HG03342 (cell line): Measurements from ENCODE around the gene MT1F.

Experiments
- ATAC-seq: cut with Tn5 transposase; IDR thresholded peaks from one replicate; pipeline ENCODE4 v1.9.1; 2021; ENCODE audit warnings: mild to moderate bottlenecking, moderate library complexity; ENCODE audit not compliant: unreplicated experiment

Gene MT1F

DNA sequence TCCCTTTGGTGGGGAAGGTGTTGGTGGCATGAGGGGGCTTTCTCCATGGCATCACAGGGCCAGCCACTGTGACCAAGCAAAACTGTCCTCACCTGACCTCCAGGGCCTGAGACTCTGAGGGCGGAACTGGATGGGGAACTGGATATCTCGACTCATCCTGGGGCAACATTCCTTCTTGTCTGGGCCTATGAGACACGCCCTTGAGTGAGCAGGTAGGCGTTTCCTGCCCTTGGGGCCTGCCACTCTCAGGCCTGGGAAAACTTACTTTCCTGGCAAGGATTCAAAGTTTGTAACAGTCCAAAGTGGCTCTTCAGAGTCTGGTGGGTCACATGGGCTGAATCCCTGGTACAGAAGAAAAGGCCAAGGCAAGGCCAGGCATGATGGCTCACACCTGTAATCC lies 34.1 kb downstream of the MT1F start:
- ATAC-seq: no peak

GRCh38 chr16:56695246-56695645 lies 37.5 kb downstream of the MT1F start:
- no peak for ATAC-seq

DNA sequence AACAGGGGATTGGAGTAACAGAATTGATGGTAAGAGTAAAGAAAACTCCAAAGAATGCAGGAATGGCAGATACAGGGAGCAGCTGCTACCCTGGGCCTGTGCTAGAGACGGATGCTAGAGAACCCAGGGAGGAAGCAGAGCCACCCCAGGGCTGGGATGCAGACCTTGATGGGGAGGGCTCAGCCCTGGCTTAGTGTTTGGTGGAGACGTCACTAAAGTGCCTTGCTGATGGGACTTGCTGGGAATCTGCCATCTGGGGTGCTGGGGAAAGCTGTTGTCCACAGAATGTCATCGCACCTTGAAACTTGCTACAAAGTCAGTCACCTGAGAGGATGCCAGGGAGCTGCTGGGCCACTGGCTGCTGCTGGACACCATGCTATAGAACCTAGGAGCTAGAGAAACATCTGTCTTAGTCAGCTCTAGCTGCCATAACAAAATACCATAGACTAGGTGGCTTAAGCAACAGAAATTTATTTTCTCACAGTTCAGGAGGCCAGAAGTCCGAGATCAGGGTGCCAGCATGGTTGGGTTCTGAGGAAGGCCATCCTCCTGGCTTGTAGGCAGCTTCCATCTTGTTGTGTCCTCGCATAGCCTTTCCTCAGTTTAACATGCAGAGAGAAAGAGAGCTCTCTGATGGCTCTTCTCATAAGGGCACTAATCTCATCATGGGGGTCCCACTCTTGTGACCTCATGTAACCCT lies 39.8 kb downstream of the MT1F start:
- no peak for ATAC-seq

GRCh38 chr16:56700195-56700594 lies 42.4 kb downstream of the MT1F start:
- ATAC-seq: no peak

DNA sequence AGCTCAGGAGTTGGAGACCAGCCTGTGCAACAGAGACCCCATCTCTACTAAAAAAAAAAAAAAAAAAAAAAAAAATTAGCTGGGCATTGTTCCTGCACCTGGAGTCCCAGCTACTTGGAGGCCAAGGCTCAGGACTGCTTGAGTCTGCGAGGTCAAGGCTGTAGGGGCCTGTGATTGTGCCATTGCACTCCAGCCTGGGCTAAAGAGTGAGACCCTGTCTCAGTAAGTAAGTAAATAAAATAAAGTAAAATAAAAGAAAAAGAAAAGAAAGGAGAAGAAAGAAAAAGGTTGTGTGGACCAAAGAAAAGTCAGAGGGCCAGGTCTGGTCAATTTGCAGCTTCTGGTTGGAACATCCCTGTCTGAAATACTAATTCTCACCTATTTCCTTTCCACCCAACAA lies 42.9 kb downstream of the MT1F start:
- no peak for ATAC-seq

DNA sequence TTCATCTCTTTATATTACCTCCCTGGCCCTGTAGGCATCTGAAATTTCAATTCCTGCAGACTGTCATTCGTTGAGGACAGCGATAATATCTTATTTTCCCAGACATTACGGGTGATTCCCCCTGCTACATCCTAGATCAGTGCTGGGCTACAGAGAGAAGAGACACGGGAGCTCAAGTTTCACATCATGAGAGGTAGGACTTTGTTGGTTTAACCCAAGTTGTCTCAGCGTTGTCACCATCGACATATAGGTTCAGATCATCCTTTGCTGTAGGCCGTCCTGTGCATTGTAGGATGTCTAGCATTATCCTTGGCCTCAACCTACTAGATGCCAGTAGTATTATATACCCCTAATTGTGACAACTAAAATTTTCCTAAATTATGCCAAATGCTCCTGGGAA lies 43.8 kb downstream of the MT1F start:
- ATAC-seq: no peak

DNA sequence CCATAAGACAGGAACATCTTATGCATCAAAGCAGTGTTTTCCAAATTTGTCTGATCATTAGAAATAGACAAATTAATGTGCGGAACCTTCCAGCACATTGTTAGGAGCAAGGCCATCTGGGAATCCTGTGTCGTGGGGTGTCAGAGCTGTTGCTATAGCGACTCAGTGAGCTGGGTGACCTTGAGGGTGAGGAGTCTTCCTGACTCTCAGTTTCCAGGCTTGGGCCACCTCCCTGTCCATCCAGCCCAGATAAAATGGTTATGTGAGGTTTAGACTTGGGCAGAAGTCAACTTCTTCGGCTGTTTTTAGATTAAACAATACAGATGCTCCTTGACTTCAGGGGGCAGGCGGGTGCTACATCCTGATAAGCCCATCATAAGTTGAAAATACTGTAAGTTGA lies 45.1 kb downstream of the MT1F start:
- ATAC-seq: no peak
